Uterus (tissue), 4 donors: Measurements from ENCODE around the gene LYRM4. TPM values are rescaled to one million over a fixed set of nuclear protein-coding genes. Genes with fewer than 3 reads are reported as not detected.

Experiments used
- DNase-seq, 2 donors: peaks; one replicate each; pipeline ENCODE4 v3.0.0-alpha.2; 2019 to 2020
- H3K27ac ChIP-seq, 2 donors: fragments of 200-600 bp; sonication (generic); 1 replicate in 1 of 2; 2 replicates in 1 of 2; pipeline ENCODE4 v1.5.1; 2016 to 2018
- H3K27me3 ChIP-seq, 2 donors: fragments of 200-600 bp; sonication (generic); one replicate each; pipeline ENCODE4 v1.5.1; 2018 to 2019; ENCODE audit warnings: control low read depth in 1 of 2
- H3K36me3 ChIP-seq, 2 donors: fragments of 200-600 bp; sonication (generic); one replicate each; pipeline ENCODE4 v1.5.1; 2019; ENCODE audit warnings: control low read depth in 1 of 2
- H3K4me1 ChIP-seq, 2 donors: fragments of 200-600 bp; sonication (generic); one replicate each; pipeline ENCODE4 v1.5.1; 2018 to 2019; ENCODE audit warnings: control low read depth in 1 of 2
- H3K4me3 ChIP-seq, 2 donors: fragments of 200-600 bp; sonication (generic); 1 replicate in 1 of 2; 2 replicates in 1 of 2; pipeline ENCODE4 v1.5.1; 2018 to 2019; ENCODE audit warnings: mild to moderate bottlenecking in 1 of 2
- H3K9me3 ChIP-seq, 2 donors: fragments of 200-600 bp; sonication (generic); one replicate each; pipeline ENCODE4 v1.5.1; 2019; ENCODE audit warnings: control low read depth in 1 of 2
- POLR2A ChIP-seq, 2 donors: fragments of 450-650 bp; IDR thresholded peaks; one replicate each; pipeline ENCODE4 v1.6.1; 2016; ENCODE audit warnings: antibody characterized with exemption in 2 of 2, mild to moderate bottlenecking in 1 of 2, moderate library complexity in 1 of 2
- intact Hi-C: fragments of 100-400 bp; cut with DNase I; formaldehyde crosslinking; loops from one replicate; pipeline ENCODE4 v1.15.1; 2023; ENCODE audit warnings: low total_unique reads
- total RNA-seq, 4 donors: library from RNA; depleted of rRNA in 3 of 4; stranded (reverse); fragments of >200 nt in 3 of 4; gene quantifications; one replicate each; pipeline versions ENCODE4 v1.1.0 to v1.2.4, GENCODE V29; 2014 to 2023
- TF ChIP-seq, protein P1 (sequence below), 4 experiments: fragments of 200-600 bp in 2 of 4; fragments of 450-650 bp in 2 of 4; sonication (generic) in 2 of 4; IDR thresholded peaks; one replicate each; pipeline ENCODE4 v1.5.1; 2016 to 2019; ENCODE audit warnings: antibody characterized with exemption in 4 of 4, mild to moderate bottlenecking in 2 of 4, moderate library complexity in 1 of 4
- donor health status: DM: yes; HTN: yes; CAD: no.

LYRM4 gene
- total RNA-seq, 4 donors from 2014 or later, result 3.1 to 33.0 (median 15.7) TPM

GRCh38 chr6:5256952-5257351, 3.8 kb downstream of the LYRM4 start:
- TF ChIP-seq, protein P1, sequence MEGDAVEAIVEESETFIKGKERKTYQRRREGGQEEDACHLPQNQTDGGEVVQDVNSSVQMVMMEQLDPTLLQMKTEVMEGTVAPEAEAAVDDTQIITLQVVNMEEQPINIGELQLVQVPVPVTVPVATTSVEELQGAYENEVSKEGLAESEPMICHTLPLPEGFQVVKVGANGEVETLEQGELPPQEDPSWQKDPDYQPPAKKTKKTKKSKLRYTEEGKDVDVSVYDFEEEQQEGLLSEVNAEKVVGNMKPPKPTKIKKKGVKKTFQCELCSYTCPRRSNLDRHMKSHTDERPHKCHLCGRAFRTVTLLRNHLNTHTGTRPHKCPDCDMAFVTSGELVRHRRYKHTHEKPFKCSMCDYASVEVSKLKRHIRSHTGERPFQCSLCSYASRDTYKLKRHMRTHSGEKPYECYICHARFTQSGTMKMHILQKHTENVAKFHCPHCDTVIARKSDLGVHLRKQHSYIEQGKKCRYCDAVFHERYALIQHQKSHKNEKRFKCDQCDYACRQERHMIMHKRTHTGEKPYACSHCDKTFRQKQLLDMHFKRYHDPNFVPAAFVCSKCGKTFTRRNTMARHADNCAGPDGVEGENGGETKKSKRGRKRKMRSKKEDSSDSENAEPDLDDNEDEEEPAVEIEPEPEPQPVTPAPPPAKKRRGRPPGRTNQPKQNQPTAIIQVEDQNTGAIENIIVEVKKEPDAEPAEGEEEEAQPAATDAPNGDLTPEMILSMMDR (IDR thresholded peaks at IDR 0.05), result no peak
- no peak for DNase-seq
- Histone ChIP-seq H3K4me3 (no peak overlapping the region), H3K9me3 (no peaks in the 10 kb centered on the region), H3K27me3 (no peaks in the 10 kb centered on the region), H3K36me3 (no peaks in the 10 kb centered on the region), H3K27ac (no peak overlapping the region), H3K4me1 (peaks cover 0 to 8% of the 10 kb centered on the region in 2 donors)
- intact Hi-C loops, result no loop called here

- TF ChIP-seq, protein P1 (IDR thresholded peaks at IDR 0.05), result no peak
- no peak for TF ChIP-seq POLR2A (IDR thresholded peaks at IDR 0.05)
- intact Hi-C loops, result no loop called here
- Histone ChIP-seq H3K27me3 (no peaks in the 10 kb centered on the region), H3K27ac (no peak overlapping the region), H3K9me3 (no peaks in the 10 kb centered on the region), H3K4me1 (no peaks in the 10 kb centered on the region), H3K36me3 (no peaks in the 10 kb centered on the region), H3K4me3 (no peak overlapping the region)
- no peak for DNase-seq
Observed at GRCh38 chr6:5250911-5251310, 9.8 kb downstream of the LYRM4 start.

DNA sequence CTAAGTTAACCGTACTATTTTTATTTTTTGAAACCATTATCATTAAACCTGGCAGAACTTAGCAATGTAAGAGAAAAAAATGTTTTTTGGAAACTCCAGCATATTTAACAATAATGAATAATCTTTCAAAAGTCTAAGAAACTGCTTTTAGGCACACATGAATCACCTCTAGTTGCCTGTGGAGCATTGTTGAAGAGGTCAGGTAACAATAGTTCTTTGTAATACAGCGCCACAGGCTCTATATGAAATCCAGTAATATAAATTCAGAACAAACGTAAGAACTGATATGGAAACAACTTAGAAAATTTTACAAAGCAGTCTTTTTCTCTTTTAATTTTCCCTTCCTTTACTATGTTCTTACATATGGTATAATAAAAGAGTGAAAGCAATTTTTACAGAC, 10.3 kb downstream of the LYRM4 start:
- Histone ChIP-seq H3K27ac (no peak overlapping the region), H3K27me3 (no peaks in the 10 kb centered on the region), H3K36me3 (no peaks in the 10 kb centered on the region), H3K9me3 (no peaks in the 10 kb centered on the region), H3K4me3 (no peak overlapping the region), H3K4me1 (no peaks in the 10 kb centered on the region)
- no peak for TF ChIP-seq POLR2A (IDR thresholded peaks at IDR 0.05)
- TF ChIP-seq, protein P1 (IDR thresholded peaks at IDR 0.05), result no peak
- no peak for DNase-seq
- intact Hi-C loops, result no loop called here

- no peak for TF ChIP-seq POLR2A (IDR thresholded peaks at IDR 0.05)
- TF ChIP-seq, protein P1 (IDR thresholded peaks at IDR 0.05), result no peak
- no peaks in the 10 kb centered on the region for H3K36me3 ChIP-seq
- no peaks in the 10 kb centered on the region for H3K4me1 ChIP-seq
- intact Hi-C loops, result no loop called here
- H3K4me3 ChIP-seq, result no peak overlapping the region
- no peaks in the 10 kb centered on the region for H3K9me3 ChIP-seq
- no peak overlapping the region for H3K27ac ChIP-seq
- DNase-seq, result no peak
- H3K27me3 ChIP-seq, result no peaks in the 10 kb centered on the region
Observed at GRCh38 chr6:5249451-5250122, 11.2 kb downstream of the LYRM4 start.

DNA sequence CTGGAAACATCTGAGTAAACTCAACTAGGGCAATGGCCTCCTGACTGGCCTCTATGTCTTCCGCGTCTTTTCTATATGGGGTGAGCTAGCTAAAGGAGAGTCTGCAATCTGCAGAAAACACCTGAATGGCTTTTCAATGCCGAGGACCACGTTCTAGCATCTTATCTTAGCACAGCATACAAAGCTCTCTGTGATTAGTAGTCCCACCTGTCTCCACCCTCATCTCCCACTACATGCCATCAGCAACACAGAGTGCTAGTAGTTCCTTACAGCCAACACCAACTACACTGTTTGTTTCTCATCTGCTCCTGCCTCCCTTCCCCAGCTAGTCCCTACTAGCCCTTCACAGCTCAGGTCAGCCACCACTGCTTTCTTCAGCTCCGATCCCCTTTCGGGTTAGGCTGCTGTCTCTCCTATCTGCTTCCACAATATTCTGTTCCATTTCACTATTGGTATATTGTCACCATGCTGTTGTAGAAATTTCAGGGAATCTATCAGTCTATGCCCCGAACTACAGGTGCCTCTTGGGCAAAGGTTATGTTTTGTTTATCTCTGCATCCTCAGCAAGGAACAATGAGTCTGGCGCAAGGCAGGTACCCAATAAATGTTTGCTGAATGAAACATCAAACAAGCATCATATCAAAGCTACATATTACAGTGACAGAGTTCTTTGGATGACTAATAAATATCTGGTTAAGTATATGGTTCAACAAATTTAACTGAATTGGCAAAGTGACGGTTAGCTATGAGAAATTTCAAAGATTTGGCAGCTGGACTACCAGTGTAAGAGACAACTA, 12.2 kb downstream of the LYRM4 start:
- Histone ChIP-seq H3K27me3 (no peaks in the 10 kb centered on the region), H3K4me3 (no peak overlapping the region), H3K4me1 (no peaks in the 10 kb centered on the region), H3K27ac (no peak overlapping the region), H3K9me3 (no peaks in the 10 kb centered on the region), H3K36me3 (no peaks in the 10 kb centered on the region)
- intact Hi-C loops, result no loop called here
- DNase-seq, result no peak
- TF ChIP-seq POLR2A (IDR thresholded peaks at IDR 0.05), result no peak
- TF ChIP-seq, protein P1 (IDR thresholded peaks at IDR 0.05), result no peak
